Suprapubic skin (tissue), 4 donors: ENCODE results near the gene NBPF9. TPM values are rescaled to one million over a fixed set of nuclear protein-coding genes. Genes with fewer than 3 reads are reported as not detected.
"Not testable (repeated sequence)": the region's sequence is repeated elsewhere in the genome, so short reads cannot be mapped to it uniquely, and the experiment has no call there.

Experiments
- DNase-seq, 2 donors: peaks; one replicate each; pipeline ENCODE4 v3.0.0-alpha.2; 2019; ENCODE audit warnings: low spot score in 2 of 2
- H3K27ac ChIP-seq: fragments of 200-600 bp; sonication (generic); one replicate; pipeline ENCODE4 v1.5.1; 2019
- H3K27me3 ChIP-seq: fragments of 200-600 bp; sonication (generic); one replicate; pipeline ENCODE4 v1.5.1; 2019
- H3K36me3 ChIP-seq: fragments of 200-600 bp; sonication (generic); one replicate; pipeline ENCODE4 v1.5.1; 2019
- H3K4me1 ChIP-seq: fragments of 200-600 bp; sonication (generic); one replicate; pipeline ENCODE4 v1.5.1; 2019
- H3K4me3 ChIP-seq: fragments of 200-600 bp; sonication (generic); one replicate; pipeline ENCODE4 v1.5.1; 2019; ENCODE audit warnings: mild to moderate bottlenecking
- H3K9me3 ChIP-seq: fragments of 200-600 bp; sonication (generic); one replicate; pipeline ENCODE4 v1.5.1; 2019
- POLR2A ChIP-seq, 2 donors: fragments of 450-650 bp; IDR thresholded peaks; one replicate each; pipeline ENCODE4 v1.6.1; 2017; ENCODE audit warnings: antibody characterized with exemption in 2 of 2, mild to moderate bottlenecking in 2 of 2, moderate library complexity in 2 of 2
- WGBS: methylation state at CpG from one replicate; pipeline ENCODE4 v1.1.5; 2018; 5-methylcytosine and 5-hydroxymethylcytosine counted together
- total RNA-seq, 4 donors: library from RNA; depleted of rRNA; stranded (reverse); fragments of >200 nt; gene quantifications; one replicate each; pipeline ENCODE4 v1.1.0, GENCODE V29; 2016

NBPF9 gene
- 10 to 100 TPM in 2 of 4 donors, 1 to 10 TPM in 2; 8.0 to 22.3 (median 10.4) TPM for total RNA-seq

GRCh38 chr1:149103109-149104081 is at the start of gene NBPF9:
Gene NBPF9, minus strand, starts transcription at chr1:149103551. Its CDS starts 21,412 bp downstream, at chr1:149082139.
- H3K9me3 ChIP-seq, H3K36me3 ChIP-seq, H3K4me1 ChIP-seq, H3K27me3 ChIP-seq: not testable (repeated sequence)
- peak in 1 of 2 donors; percentile 67 for DNase-seq
- Histone ChIP-seq H3K27ac (peak within 1 kb of the TSS; percentile 63), H3K4me3 (peak within 1 kb of the TSS; percentile 54)
- TF ChIP-seq POLR2A (IDR thresholded peaks at IDR 0.05) = peak in 1 of 2 donors; percentile 48
- WGBS = no CpG with 5 or more reads among the region's 85 CpGs

- H3K4me1 ChIP-seq, H3K36me3 ChIP-seq, H3K4me3 ChIP-seq, H3K27me3 ChIP-seq, H3K27ac ChIP-seq, DNase-seq, H3K9me3 ChIP-seq: not testable (repeated sequence)
- 90% methylated on average over 4 of the region's 4 CpGs for WGBS
Measured at GRCh38 chr1:149149909-149150308, 46.6 kb upstream of the NBPF9 start.

GRCh38 chr1:149137585-149137984 is 34.2 kb upstream of the NBPF9 start:
- WGBS = 85% methylated on average over 2 of the region's 2 CpGs

GRCh38 chr1:149130938-149131337 is 27.6 kb upstream of the NBPF9 start:
- H3K4me1 ChIP-seq, DNase-seq, H3K27me3 ChIP-seq, H3K4me3 ChIP-seq, H3K36me3 ChIP-seq, H3K9me3 ChIP-seq, H3K27ac ChIP-seq: not testable (repeated sequence)
- 70% methylated on average over 7 of the region's 7 CpGs for WGBS

More at GRCh38 chr1:149137585-149137984, 34.2 kb upstream of the NBPF9 start:
- H3K9me3 ChIP-seq, H3K4me1 ChIP-seq, DNase-seq, H3K36me3 ChIP-seq, H3K4me3 ChIP-seq, H3K27ac ChIP-seq, H3K27me3 ChIP-seq: not testable (repeated sequence)

- H3K4me3 ChIP-seq = peak overlapping the region; percentile 30
- WGBS = no CpG with 5 or more reads among the region's 17 CpGs
- H3K27me3 ChIP-seq, H3K27ac ChIP-seq, DNase-seq, H3K4me1 ChIP-seq, H3K36me3 ChIP-seq, H3K9me3 ChIP-seq: not testable (repeated sequence)
Measured at GRCh38 chr1:149129245-149129644, 25.9 kb upstream of the NBPF9 start.

- H3K36me3 ChIP-seq, H3K27ac ChIP-seq, DNase-seq, H3K27me3 ChIP-seq, H3K4me1 ChIP-seq, H3K4me3 ChIP-seq, H3K9me3 ChIP-seq: not testable (repeated sequence)
- WGBS = 81% methylated on average over 6 of the region's 6 CpGs
Measured at GRCh38 chr1:149126555-149127145, 23.3 kb upstream of the NBPF9 start.

GRCh38 chr1:149123948-149124926 is 20.9 kb upstream of the NBPF9 start:
- not testable (repeated sequence) for H3K27ac ChIP-seq, H3K4me3 ChIP-seq, DNase-seq, H3K9me3 ChIP-seq, H3K4me1 ChIP-seq, H3K36me3 ChIP-seq, H3K27me3 ChIP-seq
- 9% methylated on average over 12 of the region's 15 CpGs for WGBS

GRCh38 chr1:149112828-149113227 is 9.5 kb upstream of the NBPF9 start:
- not testable (repeated sequence) for H3K4me1 ChIP-seq, H3K36me3 ChIP-seq, H3K4me3 ChIP-seq, H3K27ac ChIP-seq, DNase-seq, H3K9me3 ChIP-seq, H3K27me3 ChIP-seq
- 75% methylated on average over 2 of the region's 3 CpGs for WGBS

GRCh38 chr1:149110343-149110742 is 7.0 kb upstream of the NBPF9 start:
- not testable (repeated sequence) for H3K4me1 ChIP-seq, H3K4me3 ChIP-seq, H3K9me3 ChIP-seq, H3K27ac ChIP-seq, H3K27me3 ChIP-seq, DNase-seq, H3K36me3 ChIP-seq
- 100% methylated on average over 1 of the region's 2 CpGs for WGBS

GRCh38 chr1:149102574-149102973 is 777 bp downstream of the NBPF9 start:
- peak overlapping the region; percentile 54 for H3K4me3 ChIP-seq
- H3K4me1 ChIP-seq, H3K9me3 ChIP-seq, H3K27me3 ChIP-seq, H3K36me3 ChIP-seq, H3K27ac ChIP-seq, DNase-seq: not testable (repeated sequence)
- WGBS = no CpG with 5 or more reads among the region's 16 CpGs

GRCh38 chr1:149098276-149098675 is 5.1 kb downstream of the NBPF9 start:
- not testable (repeated sequence) for H3K4me1 ChIP-seq, H3K9me3 ChIP-seq, H3K27me3 ChIP-seq, H3K27ac ChIP-seq, H3K4me3 ChIP-seq, DNase-seq, H3K36me3 ChIP-seq
- no CpG with 5 or more reads among the region's 8 CpGs for WGBS

GRCh38 chr1:149093155-149093554 is 10.2 kb downstream of the NBPF9 start:
- not testable (repeated sequence) for H3K4me3 ChIP-seq, DNase-seq, H3K27ac ChIP-seq, H3K27me3 ChIP-seq, H3K4me1 ChIP-seq, H3K9me3 ChIP-seq, H3K36me3 ChIP-seq
- 83% methylated on average over 5 of the region's 6 CpGs for WGBS
